Measurements from ENCODE around the gene CNTN3. TPM values are rescaled to one million over a fixed set of nuclear protein-coding genes. Genes with fewer than 3 reads are reported as not detected.

The CNTN3 gene
- total RNA-seq, 1 experiment from 2014 or later: not detected

GRCh38 chr3:74621581-74621980, 7.1 kb upstream of the CNTN3 start:
- DNase-seq (ENCODE audit: low read depth, low spot score) (no peak), ATAC-seq (no peak)
- Histone ChIP-seq H3K4me2 (ENCODE audit: low read length) (no peak overlapping the region), H3K9me2 (ENCODE audit: insufficient read depth) (no peaks in the 10 kb centered on the region), H3K79me2 (ENCODE audit: insufficient read depth, low read length) (no peaks in the 10 kb centered on the region), H3K4me3 (replicated peaks in 1 of 2; ENCODE audit: low read depth in 1 of 2, low read length in 2 of 2) (no peak overlapping the region), H3K9ac (ENCODE audit: low read length) (no peak overlapping the region), H2AFZ (ENCODE audit: low read depth, low read length, poor library complexity, severe bottlenecking) (no peak overlapping the region), H3K27ac (ENCODE audit: low read depth, low read length) (no peak overlapping the region), H3K4me1 (ENCODE audit: control insufficient read depth in 1 of 2, insufficient read depth in 2 of 2, low read length in 2 of 2) (no peaks in the 10 kb centered on the region), H3K9me3 (ENCODE audit: control insufficient read depth in 1 of 2, insufficient read depth in 1 of 2, low read depth in 1 of 2, low read length in 2 of 2) (peaks cover 3 to 31% of the 10 kb centered on the region in 2 experiments; a peak in 2 of 4 replicates), H3K36me3 (ENCODE audit: control insufficient read depth in 1 of 2, insufficient read depth in 2 of 2, low read length in 2 of 2) (no peaks in the 10 kb centered on the region), H3K27me3 (ENCODE audit: insufficient read depth, low read length) (no peaks in the 10 kb centered on the region), H4K20me1 (ENCODE audit: insufficient read depth) (no peaks in the 10 kb centered on the region)
- ChIA-PET RAD21 (ENCODE audit: low non-redundant PET in 1 of 2, low total read pairs in 2 of 2, uncharacterized antibody in 2 of 2, unreplicated experiment in 2 of 2) (no interaction called here), CTCF (no interaction called here), POLR2A (no interaction called here)
- BruUV-seq (replicated peaks): no TSS peak
- intact Hi-C loops (cut with micrococcal nuclease): no loop called here
- TF ChIP-seq ZNF274 (IDR thresholded peaks at IDR 0.05; ENCODE audit: low read depth, low read length): no peak

GRCh38 chr3:74617776-74618175, 3.3 kb upstream of the CNTN3 start:
- TF ChIP-seq ATF3 (IDR thresholded peaks at IDR 0.05): no peak
- DNase-seq (ENCODE audit: low read depth, low spot score): no peak
- Histone ChIP-seq H3K4me3 (replicated peaks in 1 of 2; ENCODE audit: low read depth in 1 of 2, low read length in 2 of 2) (no peak overlapping the region), H3K9me3 (ENCODE audit: control insufficient read depth in 1 of 2, insufficient read depth in 1 of 2, low read depth in 1 of 2, low read length in 2 of 2) (peaks cover 3 to 31% of the 10 kb centered on the region in 2 experiments; a peak in 2 of 4 replicates), H3K9ac (ENCODE audit: low read length) (no peak overlapping the region), H3K79me2 (ENCODE audit: insufficient read depth, low read length) (no peaks in the 10 kb centered on the region), H3K4me1 (ENCODE audit: control insufficient read depth in 1 of 2, insufficient read depth in 2 of 2, low read length in 2 of 2) (no peaks in the 10 kb centered on the region), H3K36me3 (ENCODE audit: control insufficient read depth in 1 of 2, insufficient read depth in 2 of 2, low read length in 2 of 2) (no peaks in the 10 kb centered on the region), H2AFZ (ENCODE audit: low read depth, low read length, poor library complexity, severe bottlenecking) (no peak overlapping the region), H3K27me3 (ENCODE audit: insufficient read depth, low read length) (no peaks in the 10 kb centered on the region), H4K20me1 (ENCODE audit: insufficient read depth) (no peaks in the 10 kb centered on the region), H3K9me2 (ENCODE audit: insufficient read depth) (no peaks in the 10 kb centered on the region), H3K27ac (ENCODE audit: low read depth, low read length) (no peak overlapping the region), H3K4me2 (ENCODE audit: low read length) (no peak overlapping the region)
- no TSS peak for BruUV-seq (replicated peaks)
- POLR2A ChIA-PET: no interaction called here
- RAD21 ChIA-PET (ENCODE audit: low non-redundant PET in 1 of 2, low total read pairs in 2 of 2, uncharacterized antibody in 2 of 2, unreplicated experiment in 2 of 2): no interaction called here
- CTCF ChIA-PET: no interaction called here
- ATAC-seq: no peak
- intact Hi-C loops (cut with micrococcal nuclease): no loop called here
